ENCODE results near the gene GPC6.

GPC6 gene

GRCh38 chr13:94312511-94313216, 1086.1 kb downstream of the GPC6 start:
- no peaks in the 10 kb centered on the region for H3K9me2 ChIP-seq (replicated peaks; ENCODE audit: insufficient read depth, low read length)
- no peak overlapping the region for H3K27ac ChIP-seq (ENCODE audit: low read depth, low read length)
- H4K20me1 ChIP-seq (ENCODE audit: low read depth, low read length), result no peaks in the 10 kb centered on the region
- H3K79me2 ChIP-seq (ENCODE audit: insufficient read depth, low read length), result no peaks in the 10 kb centered on the region
- no peaks in the 10 kb centered on the region for H3K9me3 ChIP-seq (ENCODE audit: insufficient read depth, low read length)
- no peaks in the 10 kb centered on the region for H3K27me3 ChIP-seq (ENCODE audit: low read length)
- no peak overlapping the region for H3K4me3 ChIP-seq (ENCODE audit: insufficient read depth, low read length, poor library complexity, severe bottlenecking)
- no peak overlapping the region for H3K9ac ChIP-seq (ENCODE audit: low read length)
- no peak overlapping the region for H3K4me2 ChIP-seq (ENCODE audit: low read depth, low read length, poor library complexity, severe bottlenecking)
- no peak for TF ChIP-seq CTCF (IDR thresholded peaks at IDR 0.05; ENCODE audit: insufficient read depth, low read length, poor library complexity, severe bottlenecking)
- TF ChIP-seq EZH2phosphoT487 (conservative IDR thresholded peaks at IDR 0.05; ENCODE audit: low read length), result no peak
- no peak overlapping the region for H2AFZ ChIP-seq (ENCODE audit: low read depth, low read length, severe bottlenecking)
- no peaks in the 10 kb centered on the region for H3F3A ChIP-seq (ENCODE audit: insufficient read depth)
- no peaks in the 10 kb centered on the region for H3K36me3 ChIP-seq (ENCODE audit: low read length)

- no peak overlapping the region for H3K4me2 ChIP-seq (ENCODE audit: low read depth, low read length, poor library complexity, severe bottlenecking)
- H3F3A ChIP-seq (ENCODE audit: insufficient read depth), result no peaks in the 10 kb centered on the region
- H3K9me2 ChIP-seq (replicated peaks; ENCODE audit: insufficient read depth, low read length), result no peaks in the 10 kb centered on the region
- no peaks in the 10 kb centered on the region for H3K27me3 ChIP-seq (ENCODE audit: low read length)
- no peak overlapping the region for H3K9ac ChIP-seq (ENCODE audit: low read length)
- H3K36me3 ChIP-seq (ENCODE audit: low read length), result no peaks in the 10 kb centered on the region
- H4K20me1 ChIP-seq (ENCODE audit: low read depth, low read length), result no peaks in the 10 kb centered on the region
- H3K79me2 ChIP-seq (ENCODE audit: insufficient read depth, low read length), result no peaks in the 10 kb centered on the region
- no peak overlapping the region for H2AFZ ChIP-seq (ENCODE audit: low read depth, low read length, severe bottlenecking)
- TF ChIP-seq EZH2phosphoT487 (conservative IDR thresholded peaks at IDR 0.05; ENCODE audit: low read length), result no peak
- TF ChIP-seq CTCF (IDR thresholded peaks at IDR 0.05; ENCODE audit: insufficient read depth, low read length, poor library complexity, severe bottlenecking), result no peak
- no peaks in the 10 kb centered on the region for H3K9me3 ChIP-seq (ENCODE audit: insufficient read depth, low read length)
- H3K27ac ChIP-seq (ENCODE audit: low read depth, low read length), result no peak overlapping the region
- no peak overlapping the region for H3K4me3 ChIP-seq (ENCODE audit: insufficient read depth, low read length, poor library complexity, severe bottlenecking)
These were observed 1086.8 kb downstream of the GPC6 start for GRCh38 chr13:94313321-94313910.

- Histone ChIP-seq H3K4me2 (ENCODE audit: low read depth, low read length, poor library complexity, severe bottlenecking) (no peak overlapping the region), H3K4me3 (ENCODE audit: insufficient read depth, low read length, poor library complexity, severe bottlenecking) (no peak overlapping the region), H4K20me1 (ENCODE audit: low read depth, low read length) (no peaks in the 10 kb centered on the region), H3K79me2 (ENCODE audit: insufficient read depth, low read length) (no peaks in the 10 kb centered on the region), H3K9ac (ENCODE audit: low read length) (no peak overlapping the region), H3K9me3 (ENCODE audit: insufficient read depth, low read length) (no peaks in the 10 kb centered on the region), H2AFZ (ENCODE audit: low read depth, low read length, severe bottlenecking) (no peak overlapping the region), H3K27ac (ENCODE audit: low read depth, low read length) (no peak overlapping the region), H3F3A (ENCODE audit: insufficient read depth) (no peaks in the 10 kb centered on the region), H3K36me3 (ENCODE audit: low read length) (no peaks in the 10 kb centered on the region), H3K27me3 (ENCODE audit: low read length) (no peaks in the 10 kb centered on the region), H3K9me2 (replicated peaks; ENCODE audit: insufficient read depth, low read length) (no peaks in the 10 kb centered on the region)
- TF ChIP-seq CTCF (IDR thresholded peaks at IDR 0.05; ENCODE audit: insufficient read depth, low read length, poor library complexity, severe bottlenecking), result no peak
- no peak for TF ChIP-seq EZH2phosphoT487 (conservative IDR thresholded peaks at IDR 0.05; ENCODE audit: low read length)
These were observed 1087.3 kb downstream of the GPC6 start for GRCh38 chr13:94313926-94314325.
